ENCODE measurements around the gene ADORA1.

ADORA1 gene

DNA sequence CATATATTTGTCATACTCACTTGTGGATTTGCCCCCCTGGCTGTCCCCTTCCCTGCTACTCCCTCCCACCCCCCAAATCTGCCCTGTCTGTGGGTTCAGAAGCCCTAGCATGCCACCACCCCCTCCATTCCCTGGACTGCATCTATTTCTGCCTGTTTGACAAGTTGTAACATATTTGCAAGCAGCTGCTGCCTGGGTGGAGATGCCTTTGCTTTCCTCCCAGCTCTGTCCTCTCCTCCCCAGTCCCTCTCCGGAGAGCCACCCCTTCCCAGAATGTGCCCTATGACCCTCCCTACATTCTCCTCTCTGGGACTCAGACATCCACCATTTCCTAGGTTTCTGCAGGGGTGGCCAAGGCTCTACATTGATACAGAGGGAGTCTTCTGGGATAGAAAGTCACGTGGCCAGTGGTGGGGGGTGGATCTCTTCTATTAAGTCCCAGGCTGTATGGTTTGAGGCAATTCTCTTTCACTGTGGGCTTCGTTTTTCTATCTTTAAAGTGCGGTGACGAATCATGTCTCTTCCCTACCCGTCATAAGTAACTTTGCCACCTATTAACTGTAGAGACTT lies 35.7 kb upstream of the ADORA1 start:
- in situ Hi-C loops (cut with MboI; ENCODE audit: low pct_unique_long_range_greater_than_20kb, low sequenced_read_pairs) = no loop called here
- no peak for DNase-seq

DNA sequence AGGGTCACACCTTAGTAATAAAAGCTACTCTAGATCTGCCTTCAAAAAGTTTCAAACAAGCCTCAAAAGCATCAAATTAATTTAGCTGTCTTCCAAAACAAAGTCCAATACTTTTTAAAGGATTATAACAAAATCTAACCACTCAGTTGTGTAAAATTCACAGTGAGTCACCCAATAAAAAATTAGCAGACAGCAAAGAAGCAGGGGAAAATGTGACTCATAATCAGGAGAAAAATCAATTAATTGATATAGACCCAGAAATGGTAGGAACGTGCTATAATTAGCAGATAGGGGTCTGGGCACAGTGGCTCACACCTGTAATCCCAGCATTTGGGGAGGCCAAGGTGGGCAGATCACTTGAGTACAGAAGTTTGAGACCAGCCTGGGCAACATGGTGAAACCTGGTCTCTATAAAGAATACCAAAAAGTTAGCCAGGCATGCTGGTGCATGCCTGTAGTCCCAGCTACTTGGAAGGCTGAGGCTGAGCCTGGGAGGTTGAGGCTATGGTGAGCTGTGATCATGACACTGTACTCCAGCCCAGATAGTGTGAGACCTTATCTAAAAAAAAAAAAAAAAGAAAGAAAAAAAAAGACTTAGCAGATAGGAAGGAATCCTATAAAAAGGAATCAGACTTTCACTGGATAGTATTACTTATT lies 33.6 kb upstream of the ADORA1 start:
- in situ Hi-C loops (cut with MboI; ENCODE audit: low pct_unique_long_range_greater_than_20kb, low sequenced_read_pairs) = no loop called here
- DNase-seq = no peak

DNA sequence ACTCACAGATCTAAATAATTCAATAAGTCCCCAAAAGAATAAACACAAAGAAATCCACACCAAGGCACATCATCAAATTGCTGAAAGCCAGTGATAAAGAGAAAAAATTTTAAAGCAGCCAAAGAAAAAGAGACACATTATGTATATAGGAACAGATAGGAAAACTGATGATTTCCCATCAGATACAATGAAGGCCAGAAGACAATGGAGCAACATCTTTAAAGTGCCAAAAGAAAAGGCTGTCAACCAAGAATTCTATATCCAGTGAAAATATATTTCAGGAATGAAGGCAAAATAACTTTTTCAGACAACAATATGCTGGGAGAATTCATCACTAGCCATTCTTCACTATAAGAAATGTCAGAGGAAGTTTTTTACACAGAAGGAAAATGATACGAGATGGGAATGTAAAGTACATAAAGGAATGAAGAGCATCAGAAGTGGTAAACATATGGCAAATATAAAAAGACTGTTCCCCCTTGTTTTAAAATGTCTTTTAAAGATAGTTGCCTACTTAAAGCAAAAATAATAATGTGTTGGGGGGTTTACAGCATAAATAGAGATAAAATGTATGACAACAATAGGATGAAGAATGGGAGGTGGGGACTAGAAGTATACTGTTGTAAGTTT lies 32.4 kb upstream of the ADORA1 start:
- no peak for DNase-seq
- in situ Hi-C loops (cut with MboI; ENCODE audit: low pct_unique_long_range_greater_than_20kb, low sequenced_read_pairs) = no loop called here

DNA sequence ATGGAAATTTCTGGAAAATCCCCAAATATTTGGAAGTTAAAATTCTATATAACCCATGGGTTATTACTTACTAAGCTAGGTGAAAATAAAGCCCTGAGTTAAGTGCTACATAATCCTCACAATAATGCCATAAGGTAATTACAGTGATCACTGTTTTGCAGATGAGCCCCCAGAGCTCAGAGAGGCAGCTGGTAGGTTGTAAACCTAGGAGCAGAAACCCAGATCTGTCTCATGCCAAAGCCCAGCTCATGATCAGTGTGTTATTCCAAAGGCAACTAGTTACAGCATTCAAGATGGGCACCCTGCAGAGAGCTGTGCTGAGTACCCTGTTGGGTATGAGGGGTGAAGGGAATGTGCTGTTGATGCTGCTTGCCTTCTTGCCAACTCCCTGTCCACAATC lies 31.0 kb upstream of the ADORA1 start:
- in situ Hi-C loops (cut with MboI; ENCODE audit: low pct_unique_long_range_greater_than_20kb, low sequenced_read_pairs) = no loop called here
- no peak for DNase-seq

DNA sequence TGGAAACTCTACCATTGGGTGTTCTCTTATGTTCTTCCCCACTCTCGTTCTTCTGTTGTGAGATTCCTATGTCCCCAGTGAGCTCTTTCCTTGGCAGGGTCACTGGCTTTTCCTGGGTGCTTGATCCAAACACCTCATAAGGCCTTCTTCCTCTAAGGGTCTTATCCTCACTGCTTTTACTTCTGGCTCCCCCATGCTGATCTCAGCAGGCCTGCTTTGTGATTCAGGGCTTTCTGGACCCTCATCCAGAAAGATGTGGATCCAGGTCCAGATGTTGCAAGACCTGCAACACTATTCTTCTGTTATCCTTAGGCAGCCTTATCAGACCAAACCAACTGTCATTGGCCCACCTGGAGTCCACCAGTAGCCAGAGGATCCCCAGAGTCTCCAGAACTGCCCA lies 30.5 kb upstream of the ADORA1 start:
- in situ Hi-C loops (cut with MboI; ENCODE audit: low pct_unique_long_range_greater_than_20kb, low sequenced_read_pairs) = no loop called here
- DNase-seq = no peak

DNA sequence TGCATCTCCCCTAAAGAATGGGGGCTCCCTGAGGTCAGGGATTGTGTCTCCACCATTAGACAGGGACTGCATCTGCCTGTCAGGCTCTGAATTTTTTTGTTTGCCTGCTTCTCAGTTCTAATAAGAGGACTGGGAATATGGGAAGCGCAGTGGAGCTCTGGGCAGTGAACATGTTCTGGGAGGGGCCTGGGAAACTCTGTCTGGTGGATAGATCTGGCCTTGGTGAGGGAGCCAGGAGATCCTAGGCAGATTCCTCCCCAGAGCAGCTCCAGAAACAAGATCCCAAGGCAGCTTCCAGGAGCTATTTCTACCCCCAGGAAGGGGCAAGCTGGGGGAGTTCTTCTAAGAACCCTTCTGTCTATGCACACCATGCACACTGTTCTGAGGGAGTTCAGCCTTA lies 29.1 kb upstream of the ADORA1 start:
- DNase-seq = no peak
- in situ Hi-C loops (cut with MboI; ENCODE audit: low pct_unique_long_range_greater_than_20kb, low sequenced_read_pairs) = no loop called here

DNA sequence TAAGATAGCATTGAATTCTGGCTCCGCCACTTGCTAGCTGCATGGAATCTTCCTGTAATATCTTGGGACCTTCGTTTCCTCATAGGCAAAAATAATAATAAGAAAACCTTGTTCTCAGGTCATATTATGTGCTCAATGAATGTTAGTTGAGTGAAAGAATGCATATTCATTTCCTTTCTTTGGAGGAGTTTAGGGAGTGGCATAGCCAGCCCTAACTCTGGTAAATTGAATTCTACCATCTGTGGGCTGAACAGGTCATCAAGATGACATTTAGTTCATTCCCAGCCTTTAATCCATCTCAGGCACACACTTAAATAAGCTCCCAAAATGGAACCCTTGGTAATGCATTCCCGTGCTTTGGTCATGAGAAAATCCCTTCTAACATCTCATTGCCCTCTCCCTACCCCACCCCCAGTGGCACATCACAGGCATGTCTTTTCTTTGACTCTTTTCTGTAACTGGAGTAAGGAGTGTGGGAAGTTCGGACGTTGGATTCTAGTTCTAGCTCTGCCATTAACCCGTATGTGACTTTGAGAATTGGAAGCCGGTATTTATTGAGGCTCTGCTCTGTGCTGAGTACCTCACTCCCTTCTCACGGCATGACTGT lies 28.5 kb upstream of the ADORA1 start:
- in situ Hi-C loops (cut with MboI; ENCODE audit: low pct_unique_long_range_greater_than_20kb, low sequenced_read_pairs) = no loop called here

DNA sequence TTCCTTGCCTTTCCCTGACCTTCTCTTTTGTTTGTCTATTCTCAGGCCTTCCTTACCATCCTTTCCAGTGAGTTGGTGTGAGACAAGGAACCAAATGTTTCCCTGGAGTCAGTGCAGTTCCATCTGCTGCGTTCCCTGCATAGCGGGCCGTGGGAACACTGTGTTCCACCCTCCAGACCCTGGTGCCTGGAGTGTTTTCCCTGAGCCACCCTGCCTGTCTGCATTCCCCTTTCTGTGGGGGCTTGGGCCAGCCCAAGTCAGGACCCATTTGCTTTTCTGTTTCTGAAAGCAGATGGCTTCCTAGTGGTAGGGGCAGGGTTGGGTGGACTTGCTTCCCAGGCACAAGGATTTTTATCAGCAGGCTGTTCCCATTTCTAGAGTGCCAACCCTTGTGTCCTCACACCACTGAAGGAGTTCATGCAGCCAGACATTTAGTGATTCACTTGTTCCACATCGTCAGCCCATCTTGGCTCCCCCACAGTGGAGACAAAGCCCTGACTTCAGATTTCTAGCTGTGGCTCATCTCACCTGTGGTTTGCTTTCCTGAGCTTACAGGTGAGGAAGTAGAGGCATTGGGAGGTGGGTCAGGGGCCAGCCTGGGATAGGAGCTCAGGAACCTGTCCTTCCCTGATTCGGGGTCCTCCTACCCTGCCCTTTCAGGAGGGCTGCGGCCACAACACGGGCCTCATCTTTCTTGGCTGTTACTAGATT lies 27.6 kb upstream of the ADORA1 start:
- DNase-seq = no peak
- in situ Hi-C loops (cut with MboI; ENCODE audit: low pct_unique_long_range_greater_than_20kb, low sequenced_read_pairs) = no loop called here

More for the DNA sequence above, 28.5 kb upstream of the ADORA1 start:
- no peak for DNase-seq

DNA sequence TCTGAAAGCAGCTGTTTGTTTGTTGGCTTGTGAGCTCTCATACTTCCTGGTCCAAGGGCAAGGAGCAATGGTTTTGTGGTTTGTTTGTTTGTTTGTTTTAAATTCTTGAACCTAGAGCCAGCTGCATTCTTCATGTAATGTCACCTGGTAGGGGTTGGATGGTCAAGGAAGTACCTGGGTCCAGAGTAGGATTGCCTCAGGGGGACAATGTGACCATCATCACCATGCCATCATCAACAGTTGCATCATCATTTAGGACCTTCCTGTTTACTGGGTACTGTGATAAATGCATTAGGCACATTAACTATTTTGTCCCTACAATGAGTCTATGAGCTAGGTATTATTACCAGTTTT lies 27.0 kb upstream of the ADORA1 start:
- in situ Hi-C loops (cut with MboI; ENCODE audit: low pct_unique_long_range_greater_than_20kb, low sequenced_read_pairs) = no loop called here
- DNase-seq = no peak

DNA sequence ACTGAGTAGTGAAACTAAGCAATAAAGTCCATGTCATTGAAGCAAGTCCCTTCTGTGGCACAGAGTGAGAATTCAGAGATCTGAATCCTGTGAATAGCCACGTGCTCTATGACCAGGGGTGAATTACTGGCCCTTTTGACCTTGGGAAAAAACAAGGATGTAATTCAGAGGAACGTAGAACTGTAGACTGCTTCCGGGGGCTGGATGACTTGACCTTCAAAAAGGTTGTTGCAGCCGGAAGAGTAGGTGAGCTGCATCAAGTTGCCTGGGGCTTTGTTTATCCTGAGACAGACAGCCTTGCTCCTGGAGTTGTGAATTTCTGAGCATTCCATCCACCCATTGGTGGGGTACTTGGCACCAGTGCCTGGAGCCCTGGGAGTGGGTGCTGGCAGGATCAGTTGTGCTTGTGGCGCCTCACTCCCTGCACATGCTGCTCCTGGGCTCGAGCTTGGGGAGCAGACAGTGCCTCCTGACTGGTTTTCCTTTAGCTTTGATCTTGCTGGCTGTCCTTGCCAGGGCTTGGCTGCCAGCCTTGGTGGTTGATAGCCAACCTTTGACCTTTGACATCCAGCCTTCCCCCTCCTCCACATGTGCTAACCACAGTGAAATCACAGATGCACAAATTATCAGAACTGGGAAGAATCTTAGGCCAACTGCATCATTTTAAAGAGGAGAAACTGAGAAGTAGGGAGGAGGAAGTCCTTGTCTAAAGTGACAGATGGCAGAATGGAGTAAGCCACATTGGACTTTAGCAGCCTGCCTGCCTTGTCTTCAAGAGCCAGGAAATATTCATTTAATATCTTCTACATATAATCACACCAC lies 25.5 kb upstream of the ADORA1 start:
- in situ Hi-C loops (cut with MboI; ENCODE audit: low pct_unique_long_range_greater_than_20kb, low sequenced_read_pairs) = no loop called here
- no peak for DNase-seq

DNA sequence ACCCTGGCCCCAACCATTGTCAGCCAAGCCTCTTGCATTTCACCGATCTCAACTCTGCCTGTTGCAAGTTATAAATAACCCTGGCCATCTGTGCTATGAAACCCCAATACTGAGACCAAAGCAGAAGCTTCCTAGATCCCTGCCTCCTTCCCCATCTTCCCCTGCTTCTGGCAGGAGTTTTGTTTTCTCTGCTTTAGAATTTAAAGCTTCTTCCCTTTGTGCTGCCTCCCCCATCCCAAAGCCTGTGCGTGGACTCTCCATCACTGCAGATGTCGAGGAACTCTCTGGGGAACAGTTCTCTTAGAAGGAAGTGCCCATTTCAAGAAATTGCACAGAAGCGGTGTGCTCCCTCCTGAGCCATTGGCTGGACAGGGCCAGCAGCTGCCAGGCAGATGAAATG lies 24.3 kb upstream of the ADORA1 start:
- no peak for DNase-seq
- in situ Hi-C loops (cut with MboI; ENCODE audit: low pct_unique_long_range_greater_than_20kb, low sequenced_read_pairs) = no loop called here

DNA sequence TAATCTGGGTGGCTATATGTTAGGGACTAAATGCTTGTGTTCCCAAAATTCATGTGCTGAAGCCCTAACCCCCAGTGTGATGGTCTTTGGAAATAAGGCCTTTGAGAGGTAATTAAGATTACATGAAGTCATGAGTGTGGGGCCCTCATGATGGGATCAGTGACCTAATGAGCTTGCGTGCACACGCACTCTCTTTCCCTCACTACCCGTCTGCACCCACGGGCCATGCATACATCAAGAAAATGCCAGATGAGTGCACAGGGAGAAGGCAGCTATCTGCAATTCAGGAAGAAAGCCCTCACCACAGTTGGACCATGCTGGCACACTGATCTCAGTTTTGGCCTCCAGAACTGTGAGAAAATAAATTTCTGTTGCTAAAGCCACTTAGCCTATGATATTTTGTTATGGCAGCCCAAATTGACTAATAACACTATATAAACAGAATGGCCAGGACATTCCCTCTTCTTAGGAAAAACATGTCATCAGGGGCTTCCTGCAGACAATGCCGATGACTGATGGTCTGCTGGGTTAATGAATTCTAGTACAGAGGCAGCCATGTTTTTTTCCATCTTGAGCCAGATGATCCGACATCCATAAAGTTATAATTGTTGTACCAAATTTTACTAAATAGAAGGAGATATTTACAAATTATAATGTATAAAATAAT lies 23.6 kb upstream of the ADORA1 start:
- in situ Hi-C loops (cut with MboI; ENCODE audit: low pct_unique_long_range_greater_than_20kb, low sequenced_read_pairs) = no loop called here
- DNase-seq = no peak

DNA sequence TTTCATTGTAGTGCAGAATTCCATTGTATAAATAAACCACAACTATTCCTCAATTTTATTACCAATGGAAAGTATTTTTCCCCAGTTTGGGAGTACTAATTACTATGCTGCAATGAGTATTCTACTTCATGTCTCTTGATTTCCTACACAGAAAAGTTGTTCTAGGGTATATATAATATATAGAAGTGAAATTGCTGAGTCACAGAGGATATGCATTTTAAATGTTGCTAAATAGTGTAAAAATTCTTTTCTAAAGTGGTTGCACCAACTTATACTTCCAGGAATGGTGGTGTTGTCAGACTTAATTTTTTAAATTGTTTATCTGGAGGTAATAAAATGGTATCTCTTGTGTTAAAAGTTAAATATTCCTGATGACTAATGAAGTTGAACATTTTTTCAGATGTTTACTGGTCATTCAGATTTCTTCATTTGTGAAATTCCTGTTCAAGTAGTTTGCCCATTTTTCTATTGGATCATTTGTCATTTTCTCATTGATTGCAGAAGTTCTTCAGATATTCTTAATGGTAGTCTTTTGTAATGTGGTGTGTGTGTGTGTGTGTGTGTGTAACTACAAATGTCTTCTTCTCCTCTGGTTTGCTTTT lies 22.6 kb upstream of the ADORA1 start:
- no peak for DNase-seq
- in situ Hi-C loops (cut with MboI; ENCODE audit: low pct_unique_long_range_greater_than_20kb, low sequenced_read_pairs) = no loop called here

DNA sequence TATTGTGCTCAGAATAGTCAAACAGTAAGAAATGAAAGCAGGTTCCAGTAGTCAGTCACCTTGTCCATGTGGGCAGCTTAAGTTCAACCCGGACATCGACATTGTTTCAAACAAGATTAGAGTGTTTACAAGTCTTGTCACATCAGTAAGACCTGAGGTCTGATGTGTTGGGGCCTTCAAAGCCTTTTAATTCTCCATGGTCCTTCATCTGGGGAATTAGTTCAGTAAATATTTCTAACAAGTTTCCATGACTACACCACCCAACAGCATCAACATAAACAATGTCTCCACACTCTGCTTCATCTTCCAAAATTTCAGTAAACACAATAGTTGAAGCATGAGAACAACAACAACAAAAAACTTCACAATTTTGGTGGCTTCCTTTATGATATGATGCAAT lies 15.1 kb upstream of the ADORA1 start:
- in situ Hi-C loops (cut with MboI; ENCODE audit: low pct_unique_long_range_greater_than_20kb, low sequenced_read_pairs) = no loop called here
- DNase-seq = no peak

DNA sequence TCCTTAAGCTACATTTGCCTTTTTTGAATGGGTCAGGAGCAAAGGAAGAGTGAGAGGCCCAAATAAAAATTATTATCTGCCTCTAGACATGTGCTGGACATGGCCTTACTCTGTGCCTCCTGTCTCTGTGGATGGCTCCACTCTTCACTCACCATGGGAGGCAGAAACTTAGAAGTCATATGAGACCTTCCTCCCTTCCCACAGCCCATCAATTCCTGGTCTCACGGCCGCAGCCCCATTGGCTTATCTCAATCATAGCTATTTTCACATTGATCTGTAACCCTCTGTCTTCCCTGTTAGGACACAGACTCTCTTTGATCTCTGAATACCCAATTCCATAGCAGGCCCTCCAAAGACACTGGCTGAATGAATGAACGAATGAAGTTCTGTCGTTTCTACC lies 14.2 kb upstream of the ADORA1 start:
- DNase-seq = no peak
- in situ Hi-C loops (cut with MboI; ENCODE audit: low pct_unique_long_range_greater_than_20kb, low sequenced_read_pairs) = no loop called here

DNA sequence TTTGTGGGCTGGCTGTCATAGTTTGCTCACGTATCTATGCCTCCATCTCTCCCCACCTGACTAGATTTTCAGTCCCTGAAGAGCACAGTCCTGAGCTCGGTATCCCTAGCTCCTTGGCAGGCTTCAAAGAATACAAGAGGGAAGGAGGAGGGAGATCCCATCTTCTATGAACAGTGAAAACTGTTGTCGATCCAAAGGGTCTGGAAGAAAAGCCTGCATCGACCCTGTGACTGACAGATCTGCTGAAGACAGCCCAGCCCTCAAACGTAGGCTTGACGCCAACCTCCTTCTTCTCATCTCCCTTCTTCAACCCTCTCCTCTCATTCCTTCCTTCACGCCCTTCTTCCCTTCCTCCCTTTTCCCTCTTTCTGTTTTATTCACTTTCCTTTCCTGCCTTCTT lies 13.3 kb upstream of the ADORA1 start:
- in situ Hi-C loops (cut with MboI; ENCODE audit: low pct_unique_long_range_greater_than_20kb, low sequenced_read_pairs) = no loop called here
- DNase-seq = no peak

DNA sequence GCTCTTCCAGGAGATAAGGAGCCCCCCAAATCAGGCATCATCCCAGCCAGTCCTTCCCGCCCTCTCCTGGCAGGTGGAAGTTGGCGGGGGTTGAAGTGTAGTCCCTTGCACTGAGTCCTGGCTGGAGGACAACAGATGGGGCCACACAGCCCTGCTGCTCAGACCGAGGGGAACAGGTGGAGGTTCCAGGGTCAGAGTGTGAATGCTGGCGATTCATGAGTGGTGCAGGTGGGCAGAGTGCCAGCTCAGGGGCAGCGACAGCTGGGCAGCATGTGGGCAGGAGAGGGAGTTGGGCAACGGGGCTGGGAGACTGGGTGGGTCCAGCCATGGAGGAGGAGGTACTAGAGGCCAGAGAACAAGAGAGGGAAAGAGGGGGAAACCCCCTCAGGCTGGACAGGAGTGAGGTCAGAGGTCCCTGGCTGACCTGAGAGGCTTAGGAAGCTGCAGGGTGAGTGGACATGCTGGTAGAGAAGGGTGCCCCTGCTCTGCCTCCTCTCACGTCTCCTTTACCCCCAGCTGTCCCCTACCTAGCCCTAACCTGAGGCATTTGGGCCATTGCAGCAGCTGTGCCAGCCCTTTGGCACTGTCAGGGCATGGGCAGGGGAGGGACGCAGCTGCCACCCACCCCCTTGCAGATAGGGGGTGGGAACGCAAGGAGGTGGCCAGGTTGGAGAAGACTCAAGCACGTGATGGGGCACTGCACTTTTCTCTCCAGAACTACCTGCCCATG lies 11.3 kb upstream of the ADORA1 start:
- in situ Hi-C loops (cut with MboI; ENCODE audit: low pct_unique_long_range_greater_than_20kb, low sequenced_read_pairs) = no loop called here

More for the DNA sequence above, 11.3 kb upstream of the ADORA1 start:
- DNase-seq = no peak
